IMR-90 (cell line): ENCODE results near the gene DCC. TPM values are rescaled to one million over a fixed set of nuclear protein-coding genes. Genes with fewer than 3 reads are reported as not detected.

Experiments
- ATAC-seq: fragments of 200-7000 bp; cut with Tn5 transposase; 2 replicates; pipeline ENCODE4 v1.9.1; 2020; ENCODE audit warnings: low read depth, mild to moderate bottlenecking, moderate library complexity
- BruUV-seq: library from RNA; stranded (reverse); fragments of 400-500 nt; replicated peaks from 2 replicates; lab custom pipeline; 2021; lab: Mats Ljungman, UMichigan
- CTCF ChIA-PET: fragments of 300-600 bp; formaldehyde crosslinking; extraction: SDS; loops from one replicate; lab custom pipeline; 2021; ENCODE audit warnings: antibody characterized with exemption; lab: Yijun Ruan, JAX
- POLR2A ChIA-PET: fragments of 300-600 bp; sonication (Branson Sonifier 250); formaldehyde crosslinking; loops from one replicate; lab custom pipeline; 2022; ENCODE audit warnings: antibody characterized with exemption; ENCODE audit not compliant: unreplicated experiment; lab: Charles Lee
- DNase-seq: peaks from one replicate; pipeline ENCODE4 v3.0.0; 2013
- H2AFZ ChIP-seq: replicated peaks from 2 replicates; pipeline ENCODE3; 2013; ENCODE audit warnings: low read length, mild to moderate bottlenecking; ENCODE audit not compliant: poor library complexity
- H2AK5ac ChIP-seq: 2 replicates; pipeline ENCODE4 v1.6.1; 2013; ENCODE audit warnings: low read depth, low read length, inconsistent platforms
- H2AK9ac ChIP-seq: replicated peaks from 2 replicates; pipeline ENCODE3; 2013; ENCODE audit warnings: mild to moderate bottlenecking, low read depth, low read length, moderate library complexity; ENCODE audit not compliant: poor library complexity
- H2BK120ac ChIP-seq: 2 replicates; pipeline ENCODE4 v1.6.1; 2013; ENCODE audit warnings: low read depth, low read length, inconsistent platforms
- H2BK15ac ChIP-seq: 3 replicates; pipeline ENCODE4 v1.6.1; 2013; ENCODE audit warnings: low read depth, low read length, inconsistent platforms
- H2BK20ac ChIP-seq: 2 replicates; pipeline ENCODE4 v1.6.1; 2013; ENCODE audit warnings: low read depth, mild to moderate bottlenecking, inconsistent platforms, low read length, moderate library complexity
- H2BK5ac ChIP-seq: 2 replicates; pipeline ENCODE4 v1.6.1; 2013; ENCODE audit warnings: mild to moderate bottlenecking, low read depth, low read length, inconsistent platforms; ENCODE audit not compliant: poor library complexity, severe bottlenecking
- H3K14ac ChIP-seq: replicated peaks from 2 replicates; pipeline ENCODE4 v1.6.1; 2013; ENCODE audit warnings: low read depth, low read length, inconsistent platforms
- H3K18ac ChIP-seq: 2 replicates; pipeline ENCODE4 v1.6.1; 2013; ENCODE audit warnings: low read depth, low read length, control low read depth
- H3K23ac ChIP-seq: 2 replicates; pipeline ENCODE4 v1.6.1; 2013; ENCODE audit warnings: low read depth, low read length, inconsistent platforms
- H3K27ac ChIP-seq: 2 replicates; pipeline ENCODE4 v1.5.1; 2013; ENCODE audit warnings: mild to moderate bottlenecking, control low read depth, low read length; ENCODE audit not compliant: insufficient read depth
- H3K27me3 ChIP-seq: 2 replicates; pipeline ENCODE4 v1.6.1; 2013; ENCODE audit warnings: low read length; ENCODE audit not compliant: control insufficient read depth, insufficient read depth
- H3K36me3 ChIP-seq: 2 replicates; pipeline ENCODE4 v1.6.1; 2013; ENCODE audit warnings: low read length, mixed read lengths; ENCODE audit not compliant: control insufficient read depth, insufficient read depth
- H3K4ac ChIP-seq: 2 replicates; pipeline ENCODE4 v1.6.1; 2013; ENCODE audit warnings: low read depth, low read length, inconsistent platforms
- H3K4me1 ChIP-seq: 2 replicates; pipeline ENCODE4 v1.6.1; 2013; ENCODE audit warnings: low read length, mixed read lengths; ENCODE audit not compliant: control insufficient read depth, insufficient read depth
- H3K4me2 ChIP-seq: 2 replicates; pipeline ENCODE4 v1.6.1; 2013; ENCODE audit warnings: low read depth, mild to moderate bottlenecking, control low read depth, low read length, moderate library complexity
- H3K4me3 ChIP-seq: 2 replicates; pipeline ENCODE4 v1.5.1; 2013; ENCODE audit warnings: low read depth, mild to moderate bottlenecking, control low read depth, low read length, moderate library complexity; ENCODE audit not compliant: insufficient read depth
- H3K56ac ChIP-seq: 2 replicates; pipeline ENCODE4 v1.6.1; 2013; ENCODE audit warnings: low read length, inconsistent platforms; ENCODE audit not compliant: insufficient read depth; ENCODE audit errors: extremely low read depth
- H3K79me1 ChIP-seq, 2 experiments: 2 replicates each; pipeline ENCODE4 v1.6.1; 2013; ENCODE audit warnings: low read length in 2 of 2, inconsistent platforms in 1 of 2, low read depth in 1 of 2
- H3K9ac ChIP-seq: 2 replicates; pipeline ENCODE4 v1.6.1; 2013; ENCODE audit warnings: low read depth, low read length, control low read depth
- H3K9me1 ChIP-seq: 2 replicates; pipeline ENCODE4 v1.6.1; 2013; ENCODE audit warnings: low read length, inconsistent platforms; ENCODE audit not compliant: insufficient read depth
- H3K9me3 ChIP-seq: 2 replicates; pipeline ENCODE4 v1.6.1; 2013; ENCODE audit warnings: low read length; ENCODE audit not compliant: control insufficient read depth, insufficient read depth
- H4K20me1 ChIP-seq: 2 replicates; pipeline ENCODE4 v1.6.1; 2013; ENCODE audit warnings: low read length, inconsistent platforms; ENCODE audit not compliant: insufficient read depth
- H4K5ac ChIP-seq: 2 replicates; pipeline ENCODE4 v1.6.1; 2013; ENCODE audit warnings: mild to moderate bottlenecking, low read depth, low read length, control low read depth
- H4K8ac ChIP-seq, 2 experiments: 2 replicates each; pipeline ENCODE4 v1.6.1; 2013; ENCODE audit warnings: low read depth in 2 of 2, low read length in 2 of 2, control low read depth in 1 of 2, inconsistent platforms in 1 of 2
- H4K91ac ChIP-seq: 2 replicates; pipeline ENCODE4 v1.6.1; 2013; ENCODE audit warnings: low read depth, low read length, inconsistent platforms; ENCODE audit not compliant: insufficient read depth
- FOS ChIP-seq: fragments of 150-350 bp; IDR thresholded peaks from 2 replicates; pipeline ENCODE4 v1.6.1; 2016; ENCODE audit warnings: low read depth, low read length
- MAFK ChIP-seq: IDR thresholded peaks from 2 replicates; pipeline ENCODE4 v1.6.1; 2012; ENCODE audit warnings: low read depth, low read length, improper control_type of control experiment
- MAZ ChIP-seq: IDR thresholded peaks from 2 replicates; pipeline ENCODE4 v1.6.1; 2012; ENCODE audit warnings: low read depth, mild to moderate bottlenecking, low read length, improper control_type of control experiment, moderate library complexity, borderline replicate concordance
- POLR2A ChIP-seq: IDR thresholded peaks from 2 replicates; pipeline ENCODE4 v1.6.1; 2012; ENCODE audit warnings: mild to moderate bottlenecking, low read depth, low read length
- RAD21 ChIP-seq: IDR thresholded peaks from 2 replicates; pipeline ENCODE4 v1.6.1; 2012; ENCODE audit warnings: low read length, improper control_type of control experiment
- RCOR1 ChIP-seq: IDR thresholded peaks from 2 replicates; pipeline ENCODE4 v1.6.1; 2012; ENCODE audit warnings: mild to moderate bottlenecking, low read length, improper control_type of control experiment; ENCODE audit not compliant: insufficient replicate concordance
- RFX5 ChIP-seq: IDR thresholded peaks from 2 replicates; pipeline ENCODE4 v1.8.0; 2012; ENCODE audit warnings: low read depth, mild to moderate bottlenecking, low read length, moderate library complexity
- WGBS, 2 experiments: methylation state at CpG; one replicate each; pipeline versions ENCODE4 v1.1.5 to v1.1.7; 2013; ENCODE audit warnings: missing lambda C conversion rate in 2 of 2; ENCODE audit not compliant: insufficient read length in 1 of 2; ENCODE audit errors: extremely low coverage in 2 of 2; 5-methylcytosine and 5-hydroxymethylcytosine counted together
- dilution Hi-C: fragments of 300-500 bp; cut with HindIII; formaldehyde crosslinking; loops from one replicate; pipeline ENCODE4 v1.14.3; 2018; ENCODE audit warnings: low sequenced_read_pairs; ENCODE audit not compliant: unreplicated experiment
- in situ Hi-C: fragments of 300-500 bp; cut with MboI; formaldehyde crosslinking; loops from 3 replicates; pipeline ENCODE4 v1.14.3; 2019; ENCODE audit warnings: low sequenced_read_pairs, inconsistent platforms, mixed read lengths
- intact Hi-C: fragments of 100-400 bp; cut with micrococcal nuclease; formaldehyde crosslinking; loops from 2 replicates; pipeline ENCODE4 v1.10.0; 2022
- polyA plus RNA-seq, 3 experiments: library from polyadenylated mRNA; depleted of rRNA; stranded (reverse); fragments of >200 nt; gene quantifications; 2 replicates each; pipeline ENCODE4 v1.2.3, GENCODE V29; 2012; ENCODE audit warnings: low replicate concordance in 1 of 3
- total RNA-seq: library from RNA; depleted of rRNA; stranded (reverse); fragments of >200 nt; gene quantifications from 2 replicates; pipeline ENCODE4 v1.2.3, GENCODE V29; 2012

Gene DCC
- total and polyA plus RNA-seq, 2 of the 4 experiments (the other 2 are of a cell fraction), result 0.31 to 0.54 TPM

- Histone ChIP-seq H3K4me3 (no peak overlapping the region), H2AK5ac (no peak overlapping the region), H4K20me1 (no peaks in the 10 kb centered on the region), H4K5ac (no peak overlapping the region), H3K23ac (no peak overlapping the region), H4K91ac (no peak overlapping the region), H3K9ac (no peak overlapping the region), H3K36me3 (no peaks in the 10 kb centered on the region), H2BK5ac (no peak overlapping the region), H3K79me1 (no peaks in the 10 kb centered on the region), H3K27me3 (no peaks in the 10 kb centered on the region), H3K14ac (no peak overlapping the region), H3K27ac (no peak overlapping the region), H3K18ac (no peak overlapping the region), H3K4me2 (no peak overlapping the region), H2BK20ac (no peak overlapping the region), H4K8ac (no peak overlapping the region), H3K9me3 (peaks cover 4% of the 10 kb centered on the region), H2BK120ac (no peak overlapping the region), H3K4ac (no peak overlapping the region), H2AK9ac (no peak overlapping the region), H3K4me1 (no peaks in the 10 kb centered on the region), H3K56ac (no peak overlapping the region), H2BK15ac (no peak overlapping the region), H2AFZ (no peak overlapping the region), H3K9me1 (no peaks in the 10 kb centered on the region)
- no peak for TF ChIP-seq MAZ
- TF ChIP-seq MAFK, result no peak
- no peak for TF ChIP-seq RFX5
- TF ChIP-seq RCOR1, result no peak
- TF ChIP-seq RAD21, result no peak
- no peak for TF ChIP-seq POLR2A
- TF ChIP-seq FOS, result no peak
- dilution Hi-C loops, result no loop called here
- no TSS peak for BruUV-seq
- in situ Hi-C loops, result no loop called here
- intact Hi-C loops, result no loop called here
- ChIA-PET CTCF (interaction anchor here (1.3 kb wide), 1 partner anchor 15 kb away, joined by 4 read pairs; no protein-coding TSS in a partner anchor), POLR2A (no interaction called here)
- no peak for ATAC-seq
- no CpG with 5 or more reads among the region's 2 CpGs for WGBS, 2 experiments
- no peak for DNase-seq
These were observed 1150.0 kb downstream of the DCC start for GRCh38 chr18:53490019-53490418.
